WERI-Rb-1 (cell line): ENCODE data around the gene MPND.
A peak's percentile ranks its signal among the peaks of the same experiment; 100 is the strongest.

Experiments used
- DNase-seq: peaks from one replicate; pipeline ENCODE4 v3.0.0-alpha.2; 2020
- H3K27ac ChIP-seq: fragments of 250-450 bp; sonication (Bioruptor Pico); 2 replicates; pipeline ENCODE4 v1.5.1; 2020; ENCODE audit warnings: mild to moderate bottlenecking, moderate library complexity
- H3K27me3 ChIP-seq: fragments of 250-450 bp; sonication (Bioruptor Pico); 2 replicates; pipeline ENCODE4 v1.5.1; 2021; ENCODE audit warnings: mild to moderate bottlenecking, low read depth, moderate library complexity; ENCODE audit not compliant: insufficient read depth, severe bottlenecking
- H3K36me3 ChIP-seq: fragments of 250-450 bp; sonication (Bioruptor Pico); 2 replicates; pipeline ENCODE4 v1.5.1; 2020; ENCODE audit warnings: mild to moderate bottlenecking, moderate library complexity
- H3K4me3 ChIP-seq: 2 replicates; pipeline ENCODE4 v1.5.1; 2011; ENCODE audit warnings: low read depth, mild to moderate bottlenecking, control low read depth, low read length
- H3K9me3 ChIP-seq: fragments of 250-450 bp; sonication (Bioruptor Pico); 2 replicates; pipeline ENCODE4 v1.5.1; 2021; ENCODE audit warnings: mild to moderate bottlenecking, moderate library complexity; ENCODE audit not compliant: severe bottlenecking
- CTCF ChIP-seq: IDR thresholded peaks from 2 replicates; pipeline ENCODE4 v1.5.1; 2011; ENCODE audit warnings: low read depth, mild to moderate bottlenecking, control low read depth, inconsistent platforms, low read length

The MPND gene

DNA sequence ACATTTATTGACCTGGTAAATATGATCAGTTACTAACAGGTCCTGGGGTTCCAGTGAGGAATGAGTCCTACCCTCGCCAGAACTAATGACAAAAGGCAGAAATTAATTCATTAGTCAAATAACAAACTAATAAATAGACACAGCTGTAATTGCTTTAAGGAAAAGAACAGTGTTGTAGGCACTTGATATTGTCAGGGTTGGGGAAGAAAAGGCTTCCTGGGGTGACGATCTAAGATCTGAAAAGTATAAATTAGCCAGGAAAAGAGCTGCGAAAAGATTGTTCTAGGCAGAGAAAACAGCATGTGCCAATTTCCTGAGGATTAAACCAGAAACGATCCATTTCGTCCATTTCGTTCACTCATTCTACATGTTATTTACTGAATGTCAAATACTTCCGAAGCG is 58.4 kb downstream of the MPND start:
- H3K36me3 ChIP-seq = peaks cover 55% of the 10 kb centered on the region
- no peak for TF ChIP-seq CTCF
- peak overlapping the region; percentile 58 for H3K27ac ChIP-seq
- peak overlapping the region; percentile 50 for H3K4me3 ChIP-seq
- no peak for DNase-seq
- no peaks in the 10 kb centered on the region for H3K27me3 ChIP-seq
- no peaks in the 10 kb centered on the region for H3K9me3 ChIP-seq

DNA sequence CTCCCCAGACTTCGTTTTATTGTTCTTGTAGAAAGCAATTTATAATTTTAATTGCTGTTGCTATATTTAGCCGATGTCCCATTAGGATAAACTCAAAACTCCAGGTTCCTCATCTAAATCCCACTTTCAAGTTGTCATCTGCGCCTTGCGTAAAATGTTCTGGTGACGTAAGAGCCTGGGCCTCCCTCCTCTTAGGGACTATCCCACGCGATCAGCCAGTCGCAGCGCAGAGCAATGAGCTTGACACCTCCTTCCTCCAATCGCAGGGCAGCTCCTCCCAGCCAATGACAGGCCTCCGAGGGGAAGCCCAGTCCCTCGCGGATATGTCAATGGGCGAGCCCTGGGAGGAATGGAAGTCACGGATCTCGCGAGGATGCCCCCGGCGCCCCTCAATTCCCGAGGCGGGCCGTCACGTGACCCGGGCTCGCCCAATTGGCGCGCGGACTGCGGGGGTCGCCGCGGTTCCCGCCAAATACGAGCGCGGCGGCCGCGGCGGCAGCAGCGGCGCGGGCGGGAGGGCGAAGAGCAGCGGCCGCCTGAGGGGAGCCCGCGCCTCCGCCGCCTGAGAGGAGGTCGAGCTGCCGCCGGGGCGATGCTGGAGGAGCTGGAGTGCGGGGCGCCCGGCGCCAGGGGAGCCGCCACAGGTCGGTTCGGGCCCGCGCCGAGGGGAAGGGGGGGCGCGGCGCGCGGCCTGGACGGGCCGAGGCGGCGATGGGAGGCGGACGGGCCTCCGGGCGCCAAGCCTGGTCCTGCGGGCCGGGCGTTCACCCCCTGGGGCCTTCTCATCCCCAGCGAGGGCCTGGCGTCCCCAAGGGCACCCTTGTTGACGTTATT is 59.0 kb downstream of the MPND start, which contains the start of gene CHAF1A:
TSS of gene CHAF1A (plus strand) at position 470 of the 834 bp plus-strand sequence. CDS start at position 593, 123 bp downstream.
- peak; percentile 99 for DNase-seq
- Histone ChIP-seq H3K27ac (peak within 1 kb of the TSS; percentile 88), H3K9me3 (no peaks in the 10 kb centered on the region), H3K4me3 (peak within 1 kb of the TSS; percentile 98), H3K36me3 (peaks cover 55% of the 10 kb centered on the region), H3K27me3 (no peaks in the 10 kb centered on the region)
- TF ChIP-seq CTCF = no peak

- no peaks in the 10 kb centered on the region for H3K27me3 ChIP-seq
- peak; percentile 12 for DNase-seq
- H3K4me3 ChIP-seq = peak overlapping the region; percentile 98
- H3K36me3 ChIP-seq = peaks cover 57% of the 10 kb centered on the region
- H3K9me3 ChIP-seq = no peaks in the 10 kb centered on the region
- TF ChIP-seq CTCF = no peak
- peak overlapping the region; percentile 88 for H3K27ac ChIP-seq
Observed at GRCh38 chr19:4403005-4403761, 59.8 kb downstream of the MPND start.

- H3K36me3 ChIP-seq = peaks cover 76% of the 10 kb centered on the region
- TF ChIP-seq CTCF = no peak
- no peak overlapping the region for H3K27ac ChIP-seq
- DNase-seq = no peak
- no peaks in the 10 kb centered on the region for H3K9me3 ChIP-seq
- H3K27me3 ChIP-seq = no peaks in the 10 kb centered on the region
- no peak overlapping the region for H3K4me3 ChIP-seq
Observed at GRCh38 chr19:4405977-4406376, 62.6 kb downstream of the MPND start.

DNA sequence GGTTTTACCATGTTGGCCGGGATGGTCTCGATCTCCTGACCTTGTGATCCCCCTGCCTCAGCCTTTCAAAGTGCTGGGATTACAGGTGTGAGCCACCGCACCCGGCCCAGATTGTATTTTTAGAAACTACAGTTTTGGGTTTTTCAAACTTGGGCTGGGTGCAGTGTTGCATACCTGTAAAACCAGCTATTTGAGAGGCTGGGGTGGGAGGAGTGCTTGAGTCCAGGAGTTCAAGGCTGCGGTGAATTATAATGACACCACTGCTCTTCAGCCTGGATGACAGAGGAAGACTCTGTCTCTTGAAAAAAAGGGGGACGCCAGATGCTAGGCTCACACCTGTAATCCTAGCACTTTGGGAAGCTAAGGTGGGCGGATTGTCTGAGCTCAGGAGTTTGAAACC is 63.3 kb downstream of the MPND start:
- Histone ChIP-seq H3K36me3 (peaks cover 81% of the 10 kb centered on the region), H3K27ac (no peak overlapping the region), H3K27me3 (no peaks in the 10 kb centered on the region), H3K9me3 (no peaks in the 10 kb centered on the region), H3K4me3 (no peak overlapping the region)
- DNase-seq = no peak
- no peak for TF ChIP-seq CTCF
